ENCODE data around the gene PARD3.
"Not testable (repeated sequence)": the region's sequence is repeated elsewhere in the genome, so short reads cannot be mapped to it uniquely, and the experiment has no call there.

The PARD3 gene

GRCh38 chr10:34098821-34099567 is 716.1 kb downstream of the PARD3 start:
- DNase-seq (ENCODE audit: low spot score), result no peak

- DNase-seq (ENCODE audit: low spot score), result no peak
Measured at GRCh38 chr10:34097682-34098081, 717.4 kb downstream of the PARD3 start.

- no peak for DNase-seq (ENCODE audit: low spot score)
Measured at GRCh38 chr10:34094961-34095360, 720.1 kb downstream of the PARD3 start.

GRCh38 chr10:34094146-34094696 is 720.9 kb downstream of the PARD3 start:
- no peak for DNase-seq (ENCODE audit: low spot score)

- no peak for DNase-seq (ENCODE audit: low spot score)
Measured at GRCh38 chr10:34092891-34093290, 722.2 kb downstream of the PARD3 start.

GRCh38 chr10:34091635-34092195 is 723.4 kb downstream of the PARD3 start:
- no peak for DNase-seq (ENCODE audit: low spot score)

GRCh38 chr10:34089253-34089652 is 725.8 kb downstream of the PARD3 start:
- DNase-seq (ENCODE audit: low spot score), result no peak

GRCh38 chr10:34088208-34088794 is 726.8 kb downstream of the PARD3 start:
- DNase-seq (ENCODE audit: low spot score), result no peak

GRCh38 chr10:34087095-34087418 is 728.0 kb downstream of the PARD3 start:
- DNase-seq (ENCODE audit: low spot score), result no peak

GRCh38 chr10:34083567-34083966 is 731.5 kb downstream of the PARD3 start:
- no peak for DNase-seq (ENCODE audit: low spot score)

GRCh38 chr10:34081948-34082347 is 733.1 kb downstream of the PARD3 start:
- DNase-seq (ENCODE audit: low spot score), result no peak

GRCh38 chr10:34081347-34081743 is 733.8 kb downstream of the PARD3 start:
- no peak for DNase-seq (ENCODE audit: low spot score)

- no peak for DNase-seq (ENCODE audit: low spot score)
Measured at GRCh38 chr10:34080485-34081346, 734.4 kb downstream of the PARD3 start.

- no peak for DNase-seq (ENCODE audit: low spot score)
Measured at GRCh38 chr10:34079702-34080484, 735.2 kb downstream of the PARD3 start.

- DNase-seq (ENCODE audit: low spot score), result no peak
Measured at GRCh38 chr10:34078745-34079470, 736.2 kb downstream of the PARD3 start.

GRCh38 chr10:34078017-34078744 is 736.9 kb downstream of the PARD3 start:
- DNase-seq (ENCODE audit: low spot score), result no peak

GRCh38 chr10:34076443-34076842 is 738.7 kb downstream of the PARD3 start:
- DNase-seq (ENCODE audit: low spot score), result no peak

GRCh38 chr10:34075254-34075926 is 739.7 kb downstream of the PARD3 start:
- no peak for DNase-seq (ENCODE audit: low spot score)

- no peak for DNase-seq (ENCODE audit: low spot score)
Measured at GRCh38 chr10:34074051-34074450, 741.0 kb downstream of the PARD3 start.

- not testable (repeated sequence) for DNase-seq (ENCODE audit: low spot score)
Measured at GRCh38 chr10:34067741-34068140, 747.4 kb downstream of the PARD3 start.
